ENCODE data around the gene SNRPN. TPM values are rescaled to one million over a fixed set of nuclear protein-coding genes. Genes with fewer than 3 reads are reported as not detected.

Gene SNRPN
- total and polyA plus RNA-seq, 9 of the 15 experiments (the other 6 are each of a cell fraction or from before 2014, with no cell fraction given) = 0.04 to 0.78 (median 0.23) TPM; not detected in 2

DNA sequence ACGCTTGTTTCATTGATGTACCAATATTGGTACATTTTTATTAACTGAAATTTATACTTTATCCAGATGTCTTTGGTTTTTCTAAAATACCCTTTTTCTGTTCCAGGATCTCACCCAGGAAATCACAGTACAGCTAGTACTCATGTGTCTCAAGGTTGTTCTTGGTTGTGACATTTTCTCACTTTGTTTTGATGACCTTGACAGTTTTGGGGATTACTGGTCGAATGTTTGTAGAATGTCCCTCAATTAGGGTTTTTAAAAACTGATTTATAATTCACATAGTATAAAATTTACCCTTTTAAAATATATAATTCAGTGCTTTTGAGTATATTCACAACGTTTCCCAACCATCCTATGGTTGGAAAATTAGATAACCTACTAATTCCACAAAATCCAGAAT, 6.3 kb upstream of the SNRPN start:
- ATAC-seq (no peak), DNase-seq (ENCODE audit: extremely low read depth in 1 of 4, low spot score in 3 of 4) (no peak), FAIRE-seq (no peak)
- Histone ChIP-seq H3K4me3 (no peak overlapping the region), H3K27me3 (ENCODE audit: control insufficient read depth in 2 of 2, insufficient read depth in 2 of 2, low read length in 2 of 2) (no peaks in the 10 kb centered on the region), H3K36me3 (ENCODE audit: control insufficient read depth, insufficient read depth, low read length) (no peaks in the 10 kb centered on the region), H3K79me2 (ENCODE audit: control insufficient read depth, insufficient read depth, low read length) (no peaks in the 10 kb centered on the region), H3K9me3 (replicated peaks; ENCODE audit: control insufficient read depth, insufficient read depth, low read depth, low read length) (no peaks in the 10 kb centered on the region), H3K9me1 (ENCODE audit: control insufficient read depth, insufficient read depth, low read length) (no peaks in the 10 kb centered on the region), H3K4me2 (ENCODE audit: insufficient read depth, low read length) (no peak overlapping the region), H2AFZ (ENCODE audit: low read depth, low read length) (no peak overlapping the region), H3K4me1 (replicated peaks in 1 of 2; ENCODE audit: control insufficient read depth in 2 of 2, insufficient read depth in 2 of 2, low read length in 2 of 2) (no peaks in the 10 kb centered on the region), H3K9ac (ENCODE audit: insufficient read depth in 1 of 2, low read depth in 2 of 2, low read length in 2 of 2) (no peak overlapping the region), H3K27ac (ENCODE audit: extremely low read depth, low read depth, low read length) (no peak overlapping the region), H4K20me1 (replicated peaks; ENCODE audit: control insufficient read depth, insufficient read depth, low read length) (no peaks in the 10 kb centered on the region)
- CTCF ChIA-PET (ENCODE audit: low intra/inter-chr PET ratio) = no interaction called here
- in situ Hi-C loops (cut with MboI) = no loop called here
- intact Hi-C loops (cut with micrococcal nuclease) = no loop called here
- 4% methylated on average over 3 of the region's 3 CpGs for WGBS (ENCODE audit: insufficient coverage, low coverage, missing lambda C conversion rate)
- POLR2A ChIA-PET = no interaction called here
- BruUV-seq (replicated peaks) = no TSS peak
- no peak for TF ChIP-seq ZNF3 (CRISPR knock-in tag; IDR thresholded peaks at IDR 0.05)
- no peak for TF ChIP-seq XRCC5 (IDR thresholded peaks at IDR 0.05; ENCODE audit: low read depth, low read length)
- no peak for TF ChIP-seq MEF2D (tag; conservative IDR thresholded peaks at IDR 0.05; ENCODE audit: low read depth)
- TF ChIP-seq, protein P1, sequence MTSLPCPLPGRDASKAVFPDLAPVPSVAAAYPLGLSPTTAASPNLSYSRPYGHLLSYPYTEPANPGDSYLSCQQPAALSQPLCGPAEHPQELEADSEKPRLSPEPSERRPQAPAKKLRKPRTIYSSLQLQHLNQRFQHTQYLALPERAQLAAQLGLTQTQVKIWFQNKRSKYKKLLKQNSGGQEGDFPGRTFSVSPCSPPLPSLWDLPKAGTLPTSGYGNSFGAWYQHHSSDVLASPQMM (CRISPR knock-in tag; IDR thresholded peaks at IDR 0.05) = no peak
- TF ChIP-seq, protein P2, sequence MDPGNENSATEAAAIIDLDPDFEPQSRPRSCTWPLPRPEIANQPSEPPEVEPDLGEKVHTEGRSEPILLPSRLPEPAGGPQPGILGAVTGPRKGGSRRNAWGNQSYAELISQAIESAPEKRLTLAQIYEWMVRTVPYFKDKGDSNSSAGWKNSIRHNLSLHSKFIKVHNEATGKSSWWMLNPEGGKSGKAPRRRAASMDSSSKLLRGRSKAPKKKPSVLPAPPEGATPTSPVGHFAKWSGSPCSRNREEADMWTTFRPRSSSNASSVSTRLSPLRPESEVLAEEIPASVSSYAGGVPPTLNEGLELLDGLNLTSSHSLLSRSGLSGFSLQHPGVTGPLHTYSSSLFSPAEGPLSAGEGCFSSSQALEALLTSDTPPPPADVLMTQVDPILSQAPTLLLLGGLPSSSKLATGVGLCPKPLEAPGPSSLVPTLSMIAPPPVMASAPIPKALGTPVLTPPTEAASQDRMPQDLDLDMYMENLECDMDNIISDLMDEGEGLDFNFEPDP (CRISPR knock-in tag; IDR thresholded peaks at IDR 0.05) = no peak
- no peak for TF ChIP-seq SAFB2 (IDR thresholded peaks at IDR 0.05; ENCODE audit: borderline replicate concordance, low read depth, low read length, severe bottlenecking)
- TF ChIP-seq, protein P3, sequence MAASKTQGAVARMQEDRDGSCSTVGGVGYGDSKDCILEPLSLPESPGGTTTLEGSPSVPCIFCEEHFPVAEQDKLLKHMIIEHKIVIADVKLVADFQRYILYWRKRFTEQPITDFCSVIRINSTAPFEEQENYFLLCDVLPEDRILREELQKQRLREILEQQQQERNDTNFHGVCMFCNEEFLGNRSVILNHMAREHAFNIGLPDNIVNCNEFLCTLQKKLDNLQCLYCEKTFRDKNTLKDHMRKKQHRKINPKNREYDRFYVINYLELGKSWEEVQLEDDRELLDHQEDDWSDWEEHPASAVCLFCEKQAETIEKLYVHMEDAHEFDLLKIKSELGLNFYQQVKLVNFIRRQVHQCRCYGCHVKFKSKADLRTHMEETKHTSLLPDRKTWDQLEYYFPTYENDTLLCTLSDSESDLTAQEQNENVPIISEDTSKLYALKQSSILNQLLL (CRISPR knock-in tag; IDR thresholded peaks at IDR 0.05; ENCODE audit: borderline replicate concordance) = no peak
- TF ChIP-seq HEY1 (CRISPR knock-in tag; IDR thresholded peaks at IDR 0.05; ENCODE audit: borderline replicate concordance) = no peak
- no peak for TF ChIP-seq SNRNP70 (optimal IDR thresholded peaks at IDR 0.05; ENCODE audit: low read depth, low read length)
- TF ChIP-seq ZNF197 (CRISPR knock-in tag; IDR thresholded peaks at IDR 0.05; ENCODE audit: low read depth) = no peak
- TF ChIP-seq, protein P4, sequence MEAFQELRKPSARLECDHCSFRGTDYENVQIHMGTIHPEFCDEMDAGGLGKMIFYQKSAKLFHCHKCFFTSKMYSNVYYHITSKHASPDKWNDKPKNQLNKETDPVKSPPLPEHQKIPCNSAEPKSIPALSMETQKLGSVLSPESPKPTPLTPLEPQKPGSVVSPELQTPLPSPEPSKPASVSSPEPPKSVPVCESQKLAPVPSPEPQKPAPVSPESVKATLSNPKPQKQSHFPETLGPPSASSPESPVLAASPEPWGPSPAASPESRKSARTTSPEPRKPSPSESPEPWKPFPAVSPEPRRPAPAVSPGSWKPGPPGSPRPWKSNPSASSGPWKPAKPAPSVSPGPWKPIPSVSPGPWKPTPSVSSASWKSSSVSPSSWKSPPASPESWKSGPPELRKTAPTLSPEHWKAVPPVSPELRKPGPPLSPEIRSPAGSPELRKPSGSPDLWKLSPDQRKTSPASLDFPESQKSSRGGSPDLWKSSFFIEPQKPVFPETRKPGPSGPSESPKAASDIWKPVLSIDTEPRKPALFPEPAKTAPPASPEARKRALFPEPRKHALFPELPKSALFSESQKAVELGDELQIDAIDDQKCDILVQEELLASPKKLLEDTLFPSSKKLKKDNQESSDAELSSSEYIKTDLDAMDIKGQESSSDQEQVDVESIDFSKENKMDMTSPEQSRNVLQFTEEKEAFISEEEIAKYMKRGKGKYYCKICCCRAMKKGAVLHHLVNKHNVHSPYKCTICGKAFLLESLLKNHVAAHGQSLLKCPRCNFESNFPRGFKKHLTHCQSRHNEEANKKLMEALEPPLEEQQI (IDR thresholded peaks at IDR 0.05) = no peak
- no peak for TF ChIP-seq KHSRP (IDR thresholded peaks at IDR 0.05)
- no peak for TF ChIP-seq RCOR1 (IDR thresholded peaks at IDR 0.05; ENCODE audit: borderline replicate concordance in 1 of 2, low read depth in 2 of 2, low read length in 2 of 2)
- no peak for TF ChIP-seq NCOA1 (IDR thresholded peaks at IDR 0.05; ENCODE audit: low read depth)
- no peak for TF ChIP-seq RAD21 (CRISPR knock-in tag; conservative IDR thresholded peaks at IDR 0.05 in 1 of 2, IDR thresholded peaks at IDR 0.05 in 1 of 2)
- no peak for TF ChIP-seq SRSF1 (IDR thresholded peaks at IDR 0.05; ENCODE audit: low read depth, low read length)
- no peak for TF ChIP-seq HLTF (IDR thresholded peaks at IDR 0.05)
